ENCODE data around the gene FECH.
A peak's percentile ranks its signal among the peaks of the same experiment; 100 is the strongest.
"Not testable (repeated sequence)": the region's sequence is repeated elsewhere in the genome, so short reads cannot be mapped to it uniquely, and the experiment has no call there.

The FECH gene

GRCh38 chr18:57586251-57587049, at the start of gene FECH:
FECH (minus strand) TSS chr18:57586702; CDS start chr18:57586620, 82 bp downstream.
- DNase-seq (ENCODE audit: low read depth in 3 of 3, low spot score in 1 of 3): peak in 2 of 3 donors; percentile 37 to 49

GRCh38 chr18:57635003-57635822, 48.7 kb upstream of the FECH start:
- no peak for DNase-seq (ENCODE audit: low read depth in 3 of 3, low spot score in 1 of 3)

- DNase-seq (ENCODE audit: low read depth in 3 of 3, low spot score in 1 of 3): no peak
Observed at GRCh38 chr18:57631697-57632096, 45.2 kb upstream of the FECH start.

- peak in 1 of 3 donors; percentile 2 for DNase-seq (ENCODE audit: low read depth in 3 of 3, low spot score in 1 of 3)
Observed at GRCh38 chr18:57630754-57631595, 44.5 kb upstream of the FECH start.

GRCh38 chr18:57630002-57630753, 43.7 kb upstream of the FECH start:
- DNase-seq (ENCODE audit: low read depth in 3 of 3, low spot score in 1 of 3): peak; percentile 84 to 93 (median 90)

GRCh38 chr18:57629422-57629821, 42.9 kb upstream of the FECH start:
- no peak for DNase-seq (ENCODE audit: low read depth in 3 of 3, low spot score in 1 of 3)

- DNase-seq (ENCODE audit: low read depth in 3 of 3, low spot score in 1 of 3): no peak
Observed at GRCh38 chr18:57627488-57627887, 41.0 kb upstream of the FECH start.

- DNase-seq (ENCODE audit: low read depth in 3 of 3, low spot score in 1 of 3): no peak
Observed at GRCh38 chr18:57624988-57625387, 38.5 kb upstream of the FECH start.

GRCh38 chr18:57621246-57621604, 34.7 kb upstream of the FECH start:
- DNase-seq (ENCODE audit: low read depth in 3 of 3, low spot score in 1 of 3): no peak

- DNase-seq (ENCODE audit: low read depth in 3 of 3, low spot score in 1 of 3): no peak
Observed at GRCh38 chr18:57619876-57620275, 33.4 kb upstream of the FECH start.

GRCh38 chr18:57618910-57619309, 32.4 kb upstream of the FECH start:
- DNase-seq (ENCODE audit: low read depth in 3 of 3, low spot score in 1 of 3): no peak

GRCh38 chr18:57603871-57604270, 17.4 kb upstream of the FECH start:
- DNase-seq (ENCODE audit: low read depth in 3 of 3, low spot score in 1 of 3): no peak

- DNase-seq (ENCODE audit: low read depth in 3 of 3, low spot score in 1 of 3): no peak
Observed at GRCh38 chr18:57595347-57595746, 8.8 kb upstream of the FECH start.

GRCh38 chr18:57592716-57593115, 6.2 kb upstream of the FECH start:
- DNase-seq (ENCODE audit: low read depth in 3 of 3, low spot score in 1 of 3): not testable (repeated sequence)

- no peak for DNase-seq (ENCODE audit: low read depth in 3 of 3, low spot score in 1 of 3)
Observed at GRCh38 chr18:57589161-57589560, 2.7 kb upstream of the FECH start.

GRCh38 chr18:57587098-57587661, 678 bp upstream of the FECH start:
- no peak for DNase-seq (ENCODE audit: low read depth in 3 of 3, low spot score in 1 of 3)

GRCh38 chr18:57585855-57586250, 649 bp downstream of the FECH start:
- DNase-seq (ENCODE audit: low read depth in 3 of 3, low spot score in 1 of 3): no peak

GRCh38 chr18:57585421-57585820, 1.1 kb downstream of the FECH start:
- DNase-seq (ENCODE audit: low read depth in 3 of 3, low spot score in 1 of 3): no peak

- DNase-seq (ENCODE audit: low read depth in 3 of 3, low spot score in 1 of 3): no peak
Observed at GRCh38 chr18:57584444-57584843, 2.1 kb downstream of the FECH start.

GRCh38 chr18:57583297-57583835, 3.1 kb downstream of the FECH start:
- DNase-seq (ENCODE audit: low read depth in 3 of 3, low spot score in 1 of 3): no peak

Measured in stimulated activated CD4-positive, alpha-beta T cell treated with anti-CD3 and anti-CD28 coated beads, TNF-alpha, amount 100 ng/mL, for 1 hour (primary cell).